ENCODE measurements around the gene SIN3A.
"Not testable (repeated sequence)": the region's sequence is repeated elsewhere in the genome, so short reads cannot be mapped to it uniquely, and the experiment has no call there.

The SIN3A gene

DNA sequence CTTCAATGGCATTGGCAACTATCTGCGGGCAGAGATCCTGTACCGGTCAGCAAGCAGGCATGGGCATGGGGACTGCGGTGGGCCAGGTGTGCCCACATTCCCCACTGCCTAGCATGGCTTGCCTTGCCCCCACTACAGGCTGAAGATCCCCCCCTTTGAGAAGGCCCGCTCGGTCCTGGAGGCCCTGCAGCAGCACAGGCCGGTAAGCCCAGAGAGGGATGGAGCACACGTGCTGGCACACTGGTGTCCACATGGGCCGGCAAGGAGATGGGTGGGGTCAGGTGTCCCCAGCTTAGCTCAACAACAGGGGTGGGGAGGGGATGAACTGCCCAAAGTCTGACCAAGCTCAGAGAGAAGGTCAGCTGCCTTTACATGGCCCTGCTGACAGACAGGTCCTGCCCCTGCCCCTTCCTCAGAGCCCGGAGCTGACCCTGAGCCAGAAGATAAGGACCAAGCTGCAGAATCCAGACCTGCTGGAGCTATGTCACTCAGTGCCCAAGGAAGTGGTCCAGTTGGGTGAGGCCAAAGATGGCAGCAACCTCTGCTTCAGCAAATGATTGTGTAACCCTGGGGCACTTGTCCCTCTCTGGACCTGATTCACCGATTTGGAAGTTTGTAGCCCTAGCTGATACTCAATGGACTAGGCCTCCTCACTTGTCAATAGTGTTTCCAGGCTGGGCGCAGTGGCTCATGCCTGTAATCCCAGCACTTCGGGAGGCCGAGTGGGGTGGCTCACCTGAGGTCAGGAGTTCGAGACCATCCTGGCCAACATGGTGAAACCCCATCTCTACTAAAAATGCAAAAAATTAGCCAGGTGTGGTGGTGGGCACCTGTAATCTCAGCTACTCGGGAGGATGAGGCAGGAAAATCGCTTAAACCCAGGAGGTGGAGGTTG lies 99.1 kb downstream of the SIN3A start:
- no peak overlapping the region for H3K27ac Mint-ChIP-seq
- TF ChIP-seq, protein P1, sequence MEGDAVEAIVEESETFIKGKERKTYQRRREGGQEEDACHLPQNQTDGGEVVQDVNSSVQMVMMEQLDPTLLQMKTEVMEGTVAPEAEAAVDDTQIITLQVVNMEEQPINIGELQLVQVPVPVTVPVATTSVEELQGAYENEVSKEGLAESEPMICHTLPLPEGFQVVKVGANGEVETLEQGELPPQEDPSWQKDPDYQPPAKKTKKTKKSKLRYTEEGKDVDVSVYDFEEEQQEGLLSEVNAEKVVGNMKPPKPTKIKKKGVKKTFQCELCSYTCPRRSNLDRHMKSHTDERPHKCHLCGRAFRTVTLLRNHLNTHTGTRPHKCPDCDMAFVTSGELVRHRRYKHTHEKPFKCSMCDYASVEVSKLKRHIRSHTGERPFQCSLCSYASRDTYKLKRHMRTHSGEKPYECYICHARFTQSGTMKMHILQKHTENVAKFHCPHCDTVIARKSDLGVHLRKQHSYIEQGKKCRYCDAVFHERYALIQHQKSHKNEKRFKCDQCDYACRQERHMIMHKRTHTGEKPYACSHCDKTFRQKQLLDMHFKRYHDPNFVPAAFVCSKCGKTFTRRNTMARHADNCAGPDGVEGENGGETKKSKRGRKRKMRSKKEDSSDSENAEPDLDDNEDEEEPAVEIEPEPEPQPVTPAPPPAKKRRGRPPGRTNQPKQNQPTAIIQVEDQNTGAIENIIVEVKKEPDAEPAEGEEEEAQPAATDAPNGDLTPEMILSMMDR (IDR thresholded peaks at IDR 0.05; ENCODE audit: unreplicated experiment in 3 of 3), result no peak
- peaks cover 6% of the 10 kb centered on the region for H3K36me3 Mint-ChIP-seq (ENCODE audit: low read depth)
- no peaks in the 10 kb centered on the region for H3K4me1 Mint-ChIP-seq
- peaks cover 4% of the 10 kb centered on the region for H3K27me3 Mint-ChIP-seq (ENCODE audit: low read depth)
- H3K9me3 Mint-ChIP-seq, result no peaks in the 10 kb centered on the region
- H3K4me3 Mint-ChIP-seq, result no peak overlapping the region

DNA sequence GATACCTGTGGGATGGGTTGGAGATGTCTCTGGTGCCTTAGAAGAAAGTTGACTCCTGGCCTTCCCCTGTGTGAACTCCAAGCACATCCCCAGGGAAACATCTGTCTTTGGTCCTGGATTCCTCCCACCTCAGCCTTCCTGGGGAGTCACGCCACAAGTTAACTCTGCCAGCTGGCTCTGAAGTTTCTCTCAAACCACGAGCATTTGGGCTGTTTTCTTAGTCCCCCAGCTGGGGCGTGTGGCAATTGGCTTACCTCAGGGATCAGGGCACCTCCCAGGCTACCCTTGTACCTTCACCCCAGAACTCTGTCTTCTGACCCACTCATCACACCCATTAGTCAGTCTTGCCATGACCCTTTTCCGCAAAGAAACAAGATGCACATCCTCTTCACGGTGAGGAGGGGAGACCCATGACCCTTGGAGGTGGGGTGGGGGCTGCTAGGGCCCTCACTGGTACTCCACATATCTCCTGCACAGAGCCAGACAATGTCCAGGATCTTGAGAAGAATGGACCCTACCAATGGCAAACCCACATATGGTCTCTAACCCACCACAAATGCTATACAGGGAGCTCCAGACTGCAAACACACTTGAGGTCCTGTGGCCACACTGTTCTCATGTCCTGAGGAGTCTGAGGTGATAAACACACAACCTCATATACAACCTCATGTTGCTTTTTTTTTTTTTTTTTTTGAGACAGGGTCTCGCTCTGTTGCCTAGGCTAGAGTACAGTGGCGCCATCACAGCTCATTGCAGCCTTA lies 100.7 kb downstream of the SIN3A start:
- Mint-ChIP-seq H3K4me1 (no peaks in the 10 kb centered on the region), H3K36me3 (ENCODE audit: low read depth) (peaks cover 6% of the 10 kb centered on the region), H3K4me3 (peak overlapping the region; percentile 44 to 82 (median 68)), H3K9me3 (no peaks in the 10 kb centered on the region), H3K27ac (no peak overlapping the region), H3K27me3 (ENCODE audit: low read depth) (peaks cover 15% of the 10 kb centered on the region)
- TF ChIP-seq, protein P1 (IDR thresholded peaks at IDR 0.05; ENCODE audit: unreplicated experiment in 3 of 3), result no peak

DNA sequence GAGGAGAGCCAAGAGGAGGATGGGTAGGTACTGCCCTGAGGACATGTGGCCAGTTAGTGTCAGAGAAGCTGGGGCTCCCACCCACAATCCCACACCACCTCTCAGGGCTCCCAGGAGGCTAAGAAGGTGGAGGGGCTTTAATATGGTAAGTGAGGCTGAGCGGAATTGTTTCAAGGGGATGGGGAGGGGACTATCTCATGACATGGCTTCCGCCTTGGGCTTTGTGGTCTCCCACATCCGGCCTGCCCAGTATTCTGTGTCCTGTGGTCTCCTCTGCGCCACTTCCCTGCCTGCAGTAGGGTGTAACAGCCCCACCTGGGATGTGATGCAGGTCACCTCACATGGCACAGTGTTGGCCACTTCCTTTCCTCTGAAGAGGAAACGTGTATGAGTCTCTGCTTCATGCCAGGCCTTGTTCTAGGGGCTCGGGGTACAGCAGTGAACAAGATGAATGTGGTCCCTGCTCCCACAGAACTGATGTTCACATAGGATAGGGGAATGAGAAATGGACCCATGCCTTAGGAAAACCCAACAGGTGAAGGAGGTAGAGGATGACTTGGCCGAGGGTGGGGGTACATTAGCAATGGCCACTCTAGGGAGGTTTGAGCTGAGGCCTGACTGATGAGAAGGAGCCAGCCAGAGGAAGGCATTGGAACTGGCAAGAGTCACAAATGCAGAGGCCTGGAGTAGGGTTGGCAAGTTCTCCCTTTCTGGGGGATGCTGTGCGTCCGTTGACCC lies 101.5 kb downstream of the SIN3A start:
- TF ChIP-seq, protein P1 (IDR thresholded peaks at IDR 0.05; ENCODE audit: unreplicated experiment in 3 of 3), result no peak
- Mint-ChIP-seq H3K36me3 (ENCODE audit: low read depth) (peaks cover 5% of the 10 kb centered on the region), H3K4me3 (peak overlapping the region; percentile 60 to 82 (median 68)), H3K4me1 (no peaks in the 10 kb centered on the region), H3K9me3 (no peaks in the 10 kb centered on the region), H3K27ac (no peak overlapping the region), H3K27me3 (ENCODE audit: low read depth) (peaks cover 21% of the 10 kb centered on the region)

DNA sequence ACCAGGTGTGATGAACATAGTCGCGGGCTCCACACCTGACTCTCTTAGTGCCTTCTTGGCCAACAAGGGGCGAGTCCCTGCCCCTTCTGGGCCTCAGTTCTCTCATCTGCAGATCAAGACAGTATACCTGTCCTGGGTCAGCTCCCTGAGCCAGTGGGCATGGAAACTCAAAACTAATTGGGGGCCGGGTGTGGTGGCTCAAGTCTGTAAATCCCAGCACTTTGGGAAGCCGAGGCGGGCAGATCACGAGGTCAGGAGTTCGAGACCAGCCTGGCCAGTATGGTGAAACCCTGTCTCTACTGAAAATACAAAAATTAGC lies 102.2 kb downstream of the SIN3A start:
- not testable (repeated sequence) for H3K36me3 Mint-ChIP-seq (ENCODE audit: low read depth); H3K27ac Mint-ChIP-seq; H3K9me3 Mint-ChIP-seq; H3K4me1 Mint-ChIP-seq
- Mint-ChIP-seq H3K4me3 (peak overlapping the region; percentile 86 to 92 (median 92)), H3K27me3 (ENCODE audit: low read depth) (peaks cover 21% of the 10 kb centered on the region)

DNA sequence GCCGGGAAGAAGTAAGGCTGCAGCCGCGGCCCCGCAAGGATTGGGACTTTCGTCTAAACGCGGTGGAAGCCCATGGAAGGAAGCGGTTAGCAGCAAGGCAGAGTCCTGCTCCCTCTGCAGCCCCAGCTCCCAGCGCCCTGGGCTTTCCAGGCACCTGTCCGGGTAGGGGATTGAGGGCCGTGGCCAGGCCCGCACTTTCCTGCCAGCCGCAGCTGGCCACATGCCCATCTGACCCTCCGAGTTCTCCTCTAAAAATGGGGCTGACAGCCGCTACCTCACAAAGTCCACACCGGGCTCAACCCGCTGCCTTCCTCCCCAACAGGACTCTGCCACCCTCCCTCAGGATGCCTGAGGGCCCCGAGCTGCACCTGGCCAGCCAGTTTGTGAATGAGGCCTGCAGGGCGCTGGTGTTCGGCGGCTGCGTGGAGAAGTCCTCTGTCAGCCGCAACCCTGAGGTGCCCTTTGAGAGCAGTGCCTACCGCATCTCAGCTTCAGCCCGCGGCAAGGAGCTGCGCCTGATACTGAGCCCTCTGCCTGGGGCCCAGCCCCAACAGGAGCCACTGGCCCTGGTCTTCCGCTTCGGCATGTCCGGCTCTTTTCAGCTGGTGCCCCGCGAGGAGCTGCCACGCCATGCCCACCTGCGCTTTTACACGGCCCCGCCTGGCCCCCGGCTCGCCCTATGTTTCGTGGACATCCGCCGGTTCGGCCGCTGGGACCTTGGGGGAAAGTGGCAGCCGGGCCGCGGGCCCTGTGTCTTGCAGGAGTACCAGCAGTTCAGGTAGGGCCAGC lies 102.7 kb downstream of the SIN3A start:
- H3K27me3 Mint-ChIP-seq (ENCODE audit: low read depth), result peaks cover 21% of the 10 kb centered on the region
- peak overlapping the region; percentile 86 to 92 (median 92) for H3K4me3 Mint-ChIP-seq
- H3K27ac Mint-ChIP-seq, result peak overlapping the region in 2 of 3 experiments; percentile 13 to 69
- no peaks in the 10 kb centered on the region for H3K36me3 Mint-ChIP-seq (ENCODE audit: low read depth)
- no peaks in the 10 kb centered on the region for H3K4me1 Mint-ChIP-seq
- no peaks in the 10 kb centered on the region for H3K9me3 Mint-ChIP-seq
- TF ChIP-seq, protein P1 (IDR thresholded peaks at IDR 0.05; ENCODE audit: unreplicated experiment in 3 of 3), result no peak
